GM13976 (cell line): ENCODE data around the gene RTCA.

Experiments
- DNase-seq: peaks from one replicate; pipeline ENCODE4 v3.0.0; 2012; ENCODE audit warnings: low spot score
- in situ Hi-C: fragments of 300-500 bp; cut with MboI; formaldehyde crosslinking; loops from one replicate; pipeline ENCODE4 v1.12.0; 2022; ENCODE audit warnings: low sequenced_read_pairs, mixed read lengths, inconsistent platforms; ENCODE audit not compliant: unreplicated experiment
- TF ChIP-seq, protein P1 (sequence below): IDR thresholded peaks from 2 replicates; pipeline ENCODE4 v1.5.1; 2012; ENCODE audit warnings: borderline replicate concordance, mild to moderate bottlenecking; ENCODE audit not compliant: insufficient read depth; ENCODE audit errors: extremely low read depth, missing control alignments, control extremely low read depth

The RTCA gene

DNA sequence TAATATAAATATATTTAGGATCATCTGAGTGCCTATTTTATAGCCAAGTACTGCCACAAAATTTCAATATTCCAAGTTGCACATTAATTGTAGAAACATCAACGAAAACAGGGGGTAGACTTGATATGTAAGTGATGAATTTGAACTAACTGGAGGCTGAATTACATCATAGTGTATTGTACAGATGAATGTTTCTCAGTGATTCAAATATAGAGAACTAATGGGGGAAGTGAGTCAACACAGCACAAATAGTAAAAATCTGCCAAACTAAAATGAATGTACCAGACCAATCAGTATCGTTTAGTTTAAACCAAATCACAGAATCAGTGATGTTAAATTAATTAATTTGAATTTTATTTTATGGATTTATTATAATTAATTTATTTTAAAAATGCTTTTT is 42.8 kb downstream of the RTCA start:
- TF ChIP-seq, protein P1, sequence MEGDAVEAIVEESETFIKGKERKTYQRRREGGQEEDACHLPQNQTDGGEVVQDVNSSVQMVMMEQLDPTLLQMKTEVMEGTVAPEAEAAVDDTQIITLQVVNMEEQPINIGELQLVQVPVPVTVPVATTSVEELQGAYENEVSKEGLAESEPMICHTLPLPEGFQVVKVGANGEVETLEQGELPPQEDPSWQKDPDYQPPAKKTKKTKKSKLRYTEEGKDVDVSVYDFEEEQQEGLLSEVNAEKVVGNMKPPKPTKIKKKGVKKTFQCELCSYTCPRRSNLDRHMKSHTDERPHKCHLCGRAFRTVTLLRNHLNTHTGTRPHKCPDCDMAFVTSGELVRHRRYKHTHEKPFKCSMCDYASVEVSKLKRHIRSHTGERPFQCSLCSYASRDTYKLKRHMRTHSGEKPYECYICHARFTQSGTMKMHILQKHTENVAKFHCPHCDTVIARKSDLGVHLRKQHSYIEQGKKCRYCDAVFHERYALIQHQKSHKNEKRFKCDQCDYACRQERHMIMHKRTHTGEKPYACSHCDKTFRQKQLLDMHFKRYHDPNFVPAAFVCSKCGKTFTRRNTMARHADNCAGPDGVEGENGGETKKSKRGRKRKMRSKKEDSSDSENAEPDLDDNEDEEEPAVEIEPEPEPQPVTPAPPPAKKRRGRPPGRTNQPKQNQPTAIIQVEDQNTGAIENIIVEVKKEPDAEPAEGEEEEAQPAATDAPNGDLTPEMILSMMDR = no peak
- DNase-seq = no peak
- in situ Hi-C loops = no loop called here

DNA sequence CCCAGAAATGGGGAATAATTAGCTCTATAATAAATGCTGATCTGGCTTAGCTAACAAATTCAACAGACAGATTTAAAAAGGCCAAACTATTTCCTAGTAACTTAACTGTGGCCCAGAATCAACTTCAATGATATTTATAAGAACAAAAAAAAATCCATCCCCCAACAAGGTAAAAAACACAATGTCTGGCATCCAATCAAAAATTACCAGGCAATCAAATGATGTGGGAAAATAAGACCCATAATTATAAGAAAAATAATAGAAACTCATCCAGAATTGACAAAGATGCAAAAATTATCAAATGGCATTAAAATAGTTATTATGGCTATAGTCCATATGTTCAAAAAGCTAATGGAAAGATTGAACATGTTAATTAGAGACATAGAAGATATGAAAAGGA is 43.8 kb downstream of the RTCA start:
- TF ChIP-seq, protein P1 = no peak
- in situ Hi-C loops = no loop called here
- no peak for DNase-seq

DNA sequence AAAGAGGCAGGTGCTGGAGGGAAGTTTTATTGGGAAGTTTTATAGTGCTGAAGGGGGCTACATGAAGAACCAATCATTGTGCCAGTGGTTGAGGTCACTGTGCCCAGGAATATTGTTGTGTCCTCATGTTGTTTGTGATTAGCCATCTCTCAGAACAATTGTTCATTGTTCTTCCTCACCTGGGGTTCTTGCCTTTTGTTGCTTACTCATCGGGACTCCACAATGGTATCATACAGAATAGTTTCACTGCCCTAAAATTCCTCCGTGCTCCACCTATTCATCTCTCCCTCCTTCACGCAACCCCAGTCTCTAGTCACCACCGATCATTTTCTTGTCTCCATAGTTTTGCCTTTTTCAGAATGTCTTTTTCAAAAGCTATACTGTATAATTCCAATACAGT is 47.4 kb downstream of the RTCA start:
- TF ChIP-seq, protein P1 = no peak
- DNase-seq = no peak
- in situ Hi-C loops = no loop called here

DNA sequence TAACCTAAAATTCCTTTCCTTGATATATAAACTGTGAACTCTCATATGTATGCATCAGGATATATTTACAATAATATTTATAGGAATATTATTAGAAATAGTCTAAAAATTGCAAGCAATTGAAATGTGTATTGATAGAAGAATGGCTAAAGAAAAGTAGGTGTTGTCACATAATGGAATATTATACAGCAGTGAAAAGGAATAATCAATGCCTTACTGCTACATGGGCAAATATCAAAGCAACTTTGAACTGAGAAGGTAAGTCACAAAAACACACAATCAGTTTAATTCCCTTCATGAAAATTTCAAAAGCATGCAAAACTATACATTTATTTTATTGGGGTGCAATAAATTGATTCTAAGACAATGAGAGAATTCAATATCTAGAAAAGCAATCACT is 50.6 kb downstream of the RTCA start:
- DNase-seq = no peak
- in situ Hi-C loops = no loop called here

DNA sequence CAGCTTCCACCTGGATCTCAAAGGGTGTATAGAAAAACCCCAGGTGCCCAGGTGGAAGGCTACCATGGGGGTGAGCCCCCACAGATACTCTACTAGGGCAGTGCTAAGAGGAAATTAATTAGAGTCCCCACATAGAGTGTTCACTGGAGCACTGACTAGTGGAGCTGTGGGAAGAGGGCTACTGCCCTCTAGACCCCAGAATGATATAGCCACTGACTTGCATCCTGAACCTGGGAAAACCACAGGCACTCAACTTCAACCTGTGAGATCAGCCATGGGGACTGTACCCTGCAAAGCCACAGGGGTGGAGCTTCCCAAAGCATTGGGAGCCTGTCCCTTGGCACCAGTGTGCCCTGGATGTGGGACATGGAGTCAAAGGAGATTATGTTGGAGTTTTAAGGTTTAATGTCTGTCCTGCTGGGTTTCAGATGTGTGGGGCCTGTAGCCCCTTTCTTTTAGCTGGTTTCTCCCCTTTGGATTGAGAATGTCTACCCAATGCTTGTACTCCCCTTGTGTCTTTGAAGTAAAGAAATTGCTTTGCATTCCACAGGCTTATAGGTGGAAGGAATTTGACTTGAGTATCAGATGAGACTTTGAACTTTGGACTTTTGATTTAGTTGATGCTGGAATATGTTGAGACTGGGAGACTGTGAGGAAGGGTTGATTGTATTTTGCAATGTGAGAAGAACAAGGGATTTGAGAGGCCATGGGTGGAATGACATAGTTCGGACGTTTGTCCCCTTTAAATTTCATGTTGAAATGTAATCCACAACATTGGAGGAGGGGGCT is 54.5 kb downstream of the RTCA start:
- DNase-seq = no peak
- TF ChIP-seq, protein P1 = no peak
- in situ Hi-C loops = no loop called here

More for the DNA sequence above, 50.6 kb downstream of the RTCA start:
- TF ChIP-seq, protein P1 = no peak

DNA sequence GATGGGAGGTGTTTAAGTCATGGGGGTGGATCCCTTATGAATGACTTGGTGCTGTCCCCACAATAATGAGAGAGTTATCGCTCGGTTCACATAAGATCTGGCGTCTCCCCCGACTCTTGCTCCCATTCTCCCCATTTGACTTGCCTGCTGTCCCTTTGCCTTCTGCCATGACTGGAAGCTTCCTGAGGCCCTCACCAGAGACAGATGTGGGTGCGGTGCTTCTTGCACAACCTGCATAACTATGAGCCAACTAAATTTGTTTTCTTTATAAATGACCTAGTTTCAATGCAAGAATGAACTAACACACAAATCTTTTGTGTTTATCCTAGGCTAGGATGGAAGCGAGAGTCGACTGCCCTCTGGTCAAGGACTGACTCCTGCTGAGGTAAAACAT is 55.1 kb downstream of the RTCA start:
- TF ChIP-seq, protein P1 = no peak
- no peak for DNase-seq
- in situ Hi-C loops = no loop called here
